GM12891 (cell line): ENCODE results near the gene NGDN.

ENCODE experiments used
- DNase-seq: peaks from one replicate; pipeline ENCODE4 v3.0.0; 2011; ENCODE audit warnings: low spot score; ENCODE audit not compliant: insufficient read length
- FAIRE-seq: peaks from 2 replicates; lab custom pipeline; 2011; peaks lifted over from hg19 to GRCh38; lab: Jason Lieb, UNC
- PAX5 ChIP-seq: IDR thresholded peaks from 2 replicates; pipeline ENCODE4 v1.6.1; 2011; ENCODE audit warnings: low read length, moderate library complexity, mild to moderate bottlenecking; ENCODE audit not compliant: insufficient read depth, severe bottlenecking
- POLR2A ChIP-seq: IDR thresholded peaks from 2 replicates; pipeline ENCODE4 v1.6.1; 2011; ENCODE audit warnings: low read depth, low read length, control low read depth
- POLR2AphosphoS5 ChIP-seq: IDR thresholded peaks from 2 replicates; pipeline ENCODE4 v1.6.1; 2011; ENCODE audit warnings: low read depth, low read length, control low read depth
- POU2F2 ChIP-seq: IDR thresholded peaks from 2 replicates; pipeline ENCODE4 v1.6.1; 2011; ENCODE audit warnings: low read depth, mild to moderate bottlenecking, control low read depth, low read length, moderate library complexity
- SPI1 ChIP-seq: IDR thresholded peaks from 2 replicates; pipeline ENCODE4 v1.6.1; 2011; ENCODE audit warnings: low read depth, low read length, control low read depth
- TAF1 ChIP-seq: IDR thresholded peaks from 2 replicates; pipeline ENCODE4 v1.6.1; 2011; ENCODE audit warnings: low read depth, low read length, control low read depth

NGDN gene

GRCh38 chr14:23438101-23438971 lies 31.2 kb upstream of the NGDN start:
- TF ChIP-seq PAX5 = no peak
- no peak for TF ChIP-seq POLR2AphosphoS5
- TF ChIP-seq TAF1 = no peak
- TF ChIP-seq POLR2A = no peak
- TF ChIP-seq SPI1 = no peak
- no peak for TF ChIP-seq POU2F2
- DNase-seq (no peak), FAIRE-seq (no peak)

- FAIRE-seq = no peak
- DNase-seq = no peak
- no peak for TF ChIP-seq POU2F2
- TF ChIP-seq PAX5 = no peak
- no peak for TF ChIP-seq TAF1
- TF ChIP-seq POLR2AphosphoS5 = no peak
- no peak for TF ChIP-seq SPI1
- TF ChIP-seq POLR2A = no peak
These were observed 30.2 kb upstream of the NGDN start for GRCh38 chr14:23439107-23439835.

- DNase-seq = no peak
- FAIRE-seq = no peak
- no peak for TF ChIP-seq PAX5
- no peak for TF ChIP-seq SPI1
- no peak for TF ChIP-seq POU2F2
- TF ChIP-seq TAF1 = no peak
- TF ChIP-seq POLR2A = no peak
- no peak for TF ChIP-seq POLR2AphosphoS5
These were observed 28.4 kb upstream of the NGDN start for GRCh38 chr14:23441076-23441475.

- no peak for TF ChIP-seq POU2F2
- no peak for TF ChIP-seq POLR2AphosphoS5
- TF ChIP-seq SPI1 = no peak
- no peak for TF ChIP-seq TAF1
- no peak for TF ChIP-seq POLR2A
- TF ChIP-seq PAX5 = no peak
- no peak for FAIRE-seq
These were observed 26.7 kb upstream of the NGDN start for GRCh38 chr14:23442721-23443356.

GRCh38 chr14:23443411-23443812 lies 26.1 kb upstream of the NGDN start:
- TF ChIP-seq POLR2AphosphoS5 (no peak), SPI1 (no peak)
- DNase-seq = no peak
- FAIRE-seq = no peak

More at GRCh38 chr14:23442721-23443356, 26.7 kb upstream of the NGDN start:
- no peak for DNase-seq

- DNase-seq = no peak
- TF ChIP-seq POU2F2 (no peak), POLR2AphosphoS5 (no peak)
- no peak for FAIRE-seq
These were observed 25.6 kb upstream of the NGDN start for GRCh38 chr14:23443881-23444280.

- FAIRE-seq = no peak
- no peak for DNase-seq
- TF ChIP-seq PAX5 = no peak
- TF ChIP-seq SPI1 = no peak
- no peak for TF ChIP-seq POLR2AphosphoS5
- no peak for TF ChIP-seq POLR2A
- no peak for TF ChIP-seq TAF1
- no peak for TF ChIP-seq POU2F2
These were observed 25.2 kb upstream of the NGDN start for GRCh38 chr14:23444314-23444713.

- FAIRE-seq = no peak
- TF ChIP-seq POLR2AphosphoS5 = no peak
- no peak for TF ChIP-seq TAF1
- TF ChIP-seq SPI1 = no peak
- TF ChIP-seq POU2F2 = no peak
- no peak for TF ChIP-seq PAX5
- TF ChIP-seq POLR2A = no peak
- no peak for DNase-seq
These were observed 23.7 kb upstream of the NGDN start for GRCh38 chr14:23445773-23446172.

GRCh38 chr14:23446291-23446851 lies 23.1 kb upstream of the NGDN start:
- TF ChIP-seq POLR2AphosphoS5 (no peak), SPI1 (no peak), TAF1 (no peak), POLR2A (no peak), POU2F2 (no peak), PAX5 (no peak)
- no peak for DNase-seq
- no peak for FAIRE-seq
